ENCODE results near the gene PIP4K2A. TPM values are rescaled to one million over a fixed set of nuclear protein-coding genes. Genes with fewer than 3 reads are reported as not detected.

Gene PIP4K2A
- total and polyA plus RNA-seq, 4 donors = 7.3 to 42.2 (median 27.6) TPM

DNA sequence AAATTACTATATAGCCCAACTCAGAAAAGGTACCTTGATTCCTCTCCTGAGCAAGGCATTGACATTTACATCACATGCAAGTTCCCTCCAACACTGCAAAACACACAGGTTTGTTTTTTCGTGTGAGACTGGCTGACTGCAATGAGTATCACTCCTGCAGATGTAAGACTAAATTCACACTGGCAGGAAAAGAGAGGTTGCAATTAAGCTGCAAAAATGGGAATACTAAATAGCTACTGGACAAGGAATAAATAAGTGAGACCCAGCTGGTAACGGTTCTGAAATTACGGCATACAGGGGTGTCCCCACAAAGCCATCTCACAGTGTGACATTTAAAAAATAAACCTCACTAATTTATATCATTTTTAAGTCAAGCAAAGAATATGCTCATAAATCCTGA lies 97.3 kb downstream of the PIP4K2A start:
- no peak for TF ChIP-seq CTCF (IDR thresholded peaks at IDR 0.05; ENCODE audit: control extremely low read depth, extremely low read depth)
- H3K9ac ChIP-seq (ENCODE audit: insufficient read depth in 1 of 2, low read length in 2 of 2) = no peak overlapping the region
- no peak for ATAC-seq (ENCODE audit: insufficient read depth, low FRiP score)
- no peaks in the 10 kb centered on the region for H3K27me3 ChIP-seq (ENCODE audit: control insufficient read depth in 3 of 3, insufficient read depth in 3 of 3, low read length in 2 of 3)
- H3K9me3 ChIP-seq (ENCODE audit: control insufficient read depth in 4 of 4, insufficient read depth in 3 of 4, low read length in 3 of 4) = no peaks in the 10 kb centered on the region
- no peak overlapping the region for H3K27ac ChIP-seq (ENCODE audit: low read depth in 1 of 2, low read length in 1 of 2)
- no peak overlapping the region for H3K4me3 ChIP-seq
- 85 to 89% methylated on average over 3 of the region's 3 CpGs for WGBS, 2 donors
- no peak for DNase-seq
- peaks cover 9 to 49% (median 17%) of the 10 kb centered on the region in 5 donors for H3K4me1 ChIP-seq (ENCODE audit: control insufficient read depth in 5 of 5, insufficient read depth in 5 of 5, low read length in 5 of 5)
- no peaks in the 10 kb centered on the region for H3K36me3 ChIP-seq (ENCODE audit: control insufficient read depth in 4 of 4, insufficient read depth in 4 of 4, low read length in 4 of 4)

DNA sequence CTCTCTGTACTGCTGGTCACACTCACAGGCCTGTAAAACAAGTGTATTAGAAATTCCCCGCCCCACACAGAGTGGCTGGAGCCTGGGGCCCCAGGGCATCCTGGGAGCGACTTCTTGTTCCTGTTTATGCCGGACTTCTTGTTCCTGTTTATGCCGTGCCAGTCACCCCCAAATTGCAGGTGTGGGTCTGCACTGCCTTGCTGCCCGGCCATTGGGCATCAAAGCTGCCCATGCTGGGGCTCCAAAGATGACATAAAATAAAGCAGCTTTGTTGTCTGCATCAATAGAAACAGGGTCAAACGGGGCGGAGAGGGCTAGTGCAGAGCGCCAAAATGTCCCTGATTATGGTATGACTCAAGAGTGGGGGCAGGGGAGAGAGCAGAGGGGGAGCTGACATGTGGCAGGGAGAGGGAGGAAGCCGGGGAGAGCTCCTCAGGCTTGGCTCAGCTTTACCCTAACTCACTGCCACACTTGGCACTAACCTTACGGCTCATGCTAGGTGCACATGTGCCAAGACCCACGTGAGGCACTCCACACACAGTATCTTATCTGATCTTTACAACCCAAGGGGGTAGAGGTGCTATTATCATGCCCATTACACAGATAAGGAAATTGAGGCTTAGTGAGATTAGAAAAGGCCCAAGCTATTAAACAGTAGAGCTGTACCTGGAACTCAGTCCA lies 98.4 kb downstream of the PIP4K2A start:
- Histone ChIP-seq H3K9me3 (ENCODE audit: control insufficient read depth in 4 of 4, insufficient read depth in 3 of 4, low read length in 3 of 4) (no peaks in the 10 kb centered on the region), H3K27ac (ENCODE audit: low read depth in 1 of 2, low read length in 1 of 2) (peak overlapping the region; percentile 56 to 75), H3K27me3 (ENCODE audit: control insufficient read depth in 3 of 3, insufficient read depth in 3 of 3, low read length in 2 of 3) (no peaks in the 10 kb centered on the region), H3K9ac (ENCODE audit: insufficient read depth in 1 of 2, low read length in 2 of 2) (no peak overlapping the region), H3K4me1 (ENCODE audit: control insufficient read depth in 5 of 5, insufficient read depth in 5 of 5, low read length in 5 of 5) (peaks cover 9 to 45% (median 17%) of the 10 kb centered on the region in 5 donors), H3K36me3 (ENCODE audit: control insufficient read depth in 4 of 4, insufficient read depth in 4 of 4, low read length in 4 of 4) (no peaks in the 10 kb centered on the region), H3K4me3 (no peak overlapping the region)
- no peak for DNase-seq
- ATAC-seq (ENCODE audit: insufficient read depth, low FRiP score) = peak; percentile 61
- TF ChIP-seq CTCF (IDR thresholded peaks at IDR 0.05; ENCODE audit: control extremely low read depth, extremely low read depth) = no peak
- WGBS, 2 donors = 28 to 29% methylated on average over 11 of the region's 11 CpGs

GRCh38 chr10:22615101-22615500 lies 99.3 kb downstream of the PIP4K2A start:
- H3K27ac ChIP-seq (ENCODE audit: low read depth in 1 of 2, low read length in 1 of 2) = no peak overlapping the region
- 90 to 91% methylated on average over 2 of the region's 2 CpGs for WGBS, 2 donors

More at GRCh38 chr10:22615101-22615500, 99.3 kb downstream of the PIP4K2A start:
- Histone ChIP-seq H3K9me3 (ENCODE audit: control insufficient read depth in 4 of 4, insufficient read depth in 3 of 4, low read length in 3 of 4) (no peaks in the 10 kb centered on the region), H3K9ac (ENCODE audit: insufficient read depth in 1 of 2, low read length in 2 of 2) (no peak overlapping the region), H3K4me1 (ENCODE audit: control insufficient read depth in 5 of 5, insufficient read depth in 5 of 5, low read length in 5 of 5) (peaks cover 9 to 37% (median 16%) of the 10 kb centered on the region in 5 donors), H3K27me3 (ENCODE audit: control insufficient read depth in 3 of 3, insufficient read depth in 3 of 3, low read length in 2 of 3) (no peaks in the 10 kb centered on the region), H3K4me3 (no peak overlapping the region), H3K36me3 (ENCODE audit: control insufficient read depth in 4 of 4, insufficient read depth in 4 of 4, low read length in 4 of 4) (no peaks in the 10 kb centered on the region)
- no peak for ATAC-seq (ENCODE audit: insufficient read depth, low FRiP score)
- DNase-seq = no peak
- no peak for TF ChIP-seq CTCF (IDR thresholded peaks at IDR 0.05; ENCODE audit: control extremely low read depth, extremely low read depth)

Data from lung (tissue), 12 donors.